Middle frontal gyrus (tissue), 1 donor: Measurements from ENCODE around the gene LRFN2.
A peak's percentile ranks its signal among the peaks of the same experiment; 100 is the strongest.

Experiments used
- DNase-seq: peaks from one replicate; pipeline ENCODE4 v3.0.0-alpha.2; 2015; ENCODE audit warnings: low spot score; ENCODE audit errors: extremely low spot score

LRFN2 gene

GRCh38 chr6:40477246-40478126 lies 109.7 kb downstream of the LRFN2 start:
- no peak for DNase-seq

- DNase-seq, result no peak
Observed at GRCh38 chr6:40476673-40477072, 110.5 kb downstream of the LRFN2 start.

DNA sequence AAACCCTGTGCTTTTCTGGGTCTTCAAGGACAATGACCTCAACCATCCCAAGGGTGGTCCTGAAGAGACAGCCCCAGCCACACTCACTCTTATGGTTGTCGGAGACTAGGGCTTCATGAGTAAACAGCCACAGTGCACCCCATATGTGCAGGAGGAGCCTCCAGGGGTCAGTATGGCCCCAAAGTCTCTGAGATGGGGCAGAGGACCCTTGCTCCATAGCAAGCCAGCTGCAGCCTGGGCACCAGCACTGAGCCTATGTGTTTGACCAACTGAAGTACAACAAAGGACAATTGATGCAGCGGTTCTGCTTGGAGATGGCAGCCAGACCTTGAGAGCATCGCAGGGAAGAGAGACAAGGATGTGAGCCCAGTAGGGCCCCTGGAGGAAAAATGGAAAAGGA lies 112.2 kb downstream of the LRFN2 start:
- DNase-seq, result no peak

DNA sequence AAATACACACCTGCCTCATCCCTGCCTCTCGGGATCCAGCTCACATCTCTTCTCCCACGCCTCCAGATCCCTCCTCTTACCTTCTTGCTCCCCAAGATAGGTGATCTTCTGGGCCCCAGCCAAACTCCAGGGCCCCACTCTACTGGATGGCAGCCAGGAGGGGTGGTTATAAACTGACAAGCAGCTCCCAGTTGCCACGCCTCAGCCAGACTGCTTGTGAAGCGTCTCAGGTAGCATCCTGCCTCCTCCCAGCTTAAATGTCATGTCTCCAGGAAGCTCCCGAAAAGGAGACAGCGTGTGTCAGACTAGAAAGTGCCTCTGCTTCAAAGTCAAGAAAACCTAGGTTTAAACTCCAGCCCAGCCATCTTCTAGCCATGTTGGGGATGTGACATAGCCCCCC lies 114.1 kb downstream of the LRFN2 start:
- DNase-seq, result no peak

GRCh38 chr6:40472353-40472752 lies 114.8 kb downstream of the LRFN2 start:
- DNase-seq, result no peak

GRCh38 chr6:40471243-40471642 lies 115.9 kb downstream of the LRFN2 start:
- no peak for DNase-seq

GRCh38 chr6:40469323-40469722 lies 117.8 kb downstream of the LRFN2 start:
- DNase-seq, result no peak

DNA sequence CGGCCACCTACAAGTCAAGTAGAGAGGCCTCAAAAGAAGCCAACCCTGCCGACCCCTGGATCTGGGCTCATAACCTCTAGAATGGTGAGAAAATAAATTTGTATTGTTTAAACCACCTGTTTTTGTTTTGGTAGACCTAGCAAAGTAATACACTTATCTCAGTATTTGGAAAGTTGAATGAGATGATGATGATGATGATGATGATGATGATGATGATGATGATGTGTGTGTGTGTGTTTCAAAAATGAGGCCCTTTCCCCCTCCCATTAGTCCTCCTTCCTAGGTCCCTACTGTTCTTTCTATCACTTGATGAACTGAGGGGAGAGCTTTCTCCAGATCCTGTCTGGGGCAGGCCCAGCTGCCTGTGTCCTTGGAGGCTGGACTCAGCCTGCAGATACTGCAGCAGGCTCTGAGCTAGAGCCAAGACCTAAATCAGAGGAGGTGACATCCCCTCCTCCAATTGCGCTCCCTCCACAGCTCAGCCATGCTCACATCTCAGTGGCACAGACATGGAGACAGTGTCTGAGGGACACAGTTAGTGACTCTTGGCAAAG lies 120.1 kb downstream of the LRFN2 start:
- no peak for DNase-seq

- no peak for DNase-seq
Observed at GRCh38 chr6:40461643-40462042, 125.5 kb downstream of the LRFN2 start.

DNA sequence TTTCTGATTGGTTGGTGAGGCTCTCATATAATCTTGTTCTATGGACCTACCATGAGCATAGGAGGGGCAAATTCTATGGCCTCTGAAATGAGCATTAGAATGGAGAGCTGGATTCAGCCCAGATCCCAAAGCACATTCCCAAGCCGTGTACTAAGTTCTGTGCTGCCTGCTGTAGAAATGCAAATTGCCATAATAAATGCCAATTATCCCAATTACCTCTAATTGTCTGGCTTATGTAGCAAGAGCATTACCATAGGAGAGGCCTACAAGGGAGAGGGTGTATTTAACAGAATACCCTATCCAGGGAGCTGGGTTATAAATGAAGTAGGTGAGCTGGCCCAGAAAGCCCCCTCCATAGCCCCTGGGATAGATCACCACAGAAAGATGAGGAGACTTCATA lies 126.8 kb downstream of the LRFN2 start:
- no peak for DNase-seq

DNA sequence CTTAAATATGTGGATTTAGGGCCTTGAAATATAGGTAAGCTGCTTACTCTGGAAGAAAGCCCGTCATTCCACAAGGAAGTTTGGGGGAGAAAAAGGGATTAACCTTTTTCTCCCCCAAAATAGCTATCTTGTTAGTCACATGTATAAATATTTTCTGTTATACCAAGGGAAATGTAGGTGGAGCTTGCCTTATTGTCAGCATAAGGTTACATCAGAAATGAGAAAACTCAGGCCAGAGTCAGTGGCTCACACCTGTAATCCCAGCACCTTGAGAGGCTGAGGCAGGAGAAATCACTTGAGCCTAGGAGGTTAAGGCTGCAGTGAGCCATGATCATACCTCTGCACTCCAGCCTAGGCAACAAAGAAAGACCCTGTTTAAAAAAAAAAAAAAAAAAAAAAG lies 129.9 kb downstream of the LRFN2 start:
- DNase-seq, result no peak

DNA sequence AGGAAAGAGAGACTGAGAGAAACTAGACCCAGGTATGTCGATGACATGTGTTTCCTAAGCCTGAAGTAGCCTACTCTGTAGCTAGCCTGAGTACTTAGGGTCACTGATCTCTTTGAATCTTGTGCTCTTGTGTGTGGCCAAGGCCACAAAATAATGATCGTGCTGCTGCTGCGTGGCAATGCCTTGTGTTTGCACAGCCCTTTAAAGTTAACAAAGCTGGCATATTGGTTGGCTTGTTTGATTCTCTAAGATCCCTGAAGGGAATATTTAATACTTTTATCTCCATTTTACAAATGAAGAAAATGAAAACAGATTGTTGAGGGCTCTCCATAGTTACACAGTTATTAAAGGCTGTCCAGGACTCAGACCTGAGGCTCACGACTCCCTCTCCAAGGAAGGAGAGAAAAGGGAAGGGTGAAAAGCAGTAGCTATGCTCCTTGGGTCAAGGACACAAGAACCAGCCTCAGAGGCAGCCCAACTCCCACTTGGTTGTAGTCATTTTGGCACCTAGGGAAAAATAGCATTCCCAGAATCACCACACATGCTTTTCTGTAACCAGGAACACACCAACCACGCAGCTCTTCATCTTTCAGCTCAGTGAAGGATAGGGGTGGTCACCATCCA lies 130.7 kb downstream of the LRFN2 start:
- DNase-seq, result peak; percentile 36

- no peak for DNase-seq
Observed at GRCh38 chr6:40455686-40456389, 131.3 kb downstream of the LRFN2 start.

GRCh38 chr6:40450483-40450882 lies 136.7 kb downstream of the LRFN2 start:
- DNase-seq, result no peak

DNA sequence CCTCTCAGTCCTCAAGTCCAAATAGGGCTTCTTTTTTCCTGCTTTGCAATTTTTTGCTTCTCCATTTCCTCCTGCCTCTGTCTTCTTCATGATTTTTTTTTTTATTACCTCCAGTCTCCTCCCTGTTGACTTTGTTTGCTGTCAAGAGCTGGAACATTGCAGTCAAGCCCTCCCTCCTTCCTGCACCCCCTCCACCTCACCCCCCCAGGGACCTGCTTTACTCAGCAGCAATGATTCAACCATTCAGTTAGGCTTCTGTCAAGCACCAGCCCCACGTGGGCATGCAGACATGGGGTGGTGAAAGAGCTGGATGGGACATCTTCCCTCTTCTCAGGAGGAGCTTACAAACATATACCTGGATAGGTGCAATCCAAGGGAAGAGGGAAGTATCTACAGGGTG lies 142.4 kb downstream of the LRFN2 start:
- DNase-seq, result no peak

DNA sequence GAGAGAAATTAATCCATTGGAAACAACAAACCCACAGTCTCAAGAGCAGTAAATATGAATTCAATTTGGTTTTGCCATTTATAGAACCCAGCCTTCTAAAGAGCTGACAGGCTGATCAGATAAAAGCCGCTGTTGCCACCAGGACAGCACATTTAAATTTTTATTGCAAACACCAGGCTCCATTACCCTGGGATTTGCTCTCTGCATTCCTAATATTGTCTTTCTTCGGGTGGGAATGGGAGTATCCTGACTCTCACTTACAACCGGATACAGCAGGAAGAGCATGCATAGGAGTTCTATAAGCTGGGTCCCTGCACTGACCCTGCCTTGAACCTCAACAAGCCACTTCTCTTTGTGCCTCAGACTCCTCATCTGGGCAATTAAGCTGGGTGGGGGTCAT lies 142.9 kb downstream of the LRFN2 start:
- DNase-seq, result no peak

- DNase-seq, result no peak
Observed at GRCh38 chr6:40443842-40444241, 143.3 kb downstream of the LRFN2 start.

DNA sequence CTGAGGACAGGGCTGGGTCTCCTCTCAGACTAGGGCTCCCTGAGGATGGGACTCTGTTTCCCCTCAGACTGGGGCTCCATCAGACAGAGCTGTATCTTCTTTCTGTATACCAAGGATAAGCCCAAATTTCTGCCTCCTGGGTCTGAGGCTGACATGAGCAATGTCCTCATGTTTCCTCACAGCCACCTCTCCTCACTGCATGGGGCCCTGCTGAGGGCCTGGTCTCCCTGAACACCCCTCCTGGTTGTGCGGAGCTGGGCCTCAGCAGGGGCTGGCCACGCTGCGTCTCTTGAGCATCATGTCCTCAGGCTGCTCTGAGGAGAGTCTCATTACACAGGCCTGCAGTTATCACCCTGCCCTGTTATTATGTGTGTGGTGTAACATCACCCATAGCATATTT lies 144.6 kb downstream of the LRFN2 start:
- no peak for DNase-seq

GRCh38 chr6:40441150-40441549 lies 146.0 kb downstream of the LRFN2 start:
- DNase-seq, result no peak

DNA sequence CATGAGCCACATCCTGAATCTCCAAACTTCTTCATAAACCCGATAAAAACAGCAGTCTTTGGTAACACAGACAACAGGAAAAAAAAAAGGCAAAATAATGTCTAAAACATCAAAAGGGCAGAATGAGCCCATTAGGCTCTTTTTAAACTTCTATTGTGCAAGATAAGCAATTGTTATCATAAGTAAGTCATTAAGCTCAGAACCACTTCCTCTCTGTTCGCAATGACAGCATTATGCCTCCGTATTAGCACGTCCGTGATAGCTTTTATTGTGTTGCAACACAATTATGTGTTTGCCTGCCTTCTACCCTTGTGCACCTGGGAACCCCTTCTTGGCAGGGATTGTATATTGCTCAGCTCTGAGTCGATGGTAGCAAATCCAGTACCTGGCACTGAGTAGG lies 147.1 kb downstream of the LRFN2 start:
- no peak for DNase-seq

GRCh38 chr6:40439026-40439800 lies 148.0 kb downstream of the LRFN2 start:
- no peak for DNase-seq
